ENCODE data around the gene SLAMF1.

DNA sequence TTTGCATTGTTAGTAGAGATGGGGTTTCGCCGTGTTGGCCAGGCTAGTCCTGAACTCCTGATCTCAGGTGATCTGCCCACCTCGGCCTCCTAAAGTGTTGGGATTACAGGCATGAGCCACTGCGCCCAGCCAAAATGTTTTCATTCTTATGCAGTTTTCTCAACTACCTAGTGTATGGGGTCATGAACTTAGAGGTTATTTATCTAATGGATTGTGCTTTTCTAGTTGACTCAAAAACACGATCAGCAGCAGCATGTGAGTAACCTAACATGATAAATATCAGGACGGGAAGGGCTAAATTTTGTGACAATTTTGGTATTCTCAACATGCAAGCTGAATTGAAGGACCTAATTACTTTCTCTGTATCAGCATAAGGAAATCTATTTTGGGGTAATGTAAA lies 58.4 kb downstream of the SLAMF1 start:
- TF ChIP-seq, protein P1, sequence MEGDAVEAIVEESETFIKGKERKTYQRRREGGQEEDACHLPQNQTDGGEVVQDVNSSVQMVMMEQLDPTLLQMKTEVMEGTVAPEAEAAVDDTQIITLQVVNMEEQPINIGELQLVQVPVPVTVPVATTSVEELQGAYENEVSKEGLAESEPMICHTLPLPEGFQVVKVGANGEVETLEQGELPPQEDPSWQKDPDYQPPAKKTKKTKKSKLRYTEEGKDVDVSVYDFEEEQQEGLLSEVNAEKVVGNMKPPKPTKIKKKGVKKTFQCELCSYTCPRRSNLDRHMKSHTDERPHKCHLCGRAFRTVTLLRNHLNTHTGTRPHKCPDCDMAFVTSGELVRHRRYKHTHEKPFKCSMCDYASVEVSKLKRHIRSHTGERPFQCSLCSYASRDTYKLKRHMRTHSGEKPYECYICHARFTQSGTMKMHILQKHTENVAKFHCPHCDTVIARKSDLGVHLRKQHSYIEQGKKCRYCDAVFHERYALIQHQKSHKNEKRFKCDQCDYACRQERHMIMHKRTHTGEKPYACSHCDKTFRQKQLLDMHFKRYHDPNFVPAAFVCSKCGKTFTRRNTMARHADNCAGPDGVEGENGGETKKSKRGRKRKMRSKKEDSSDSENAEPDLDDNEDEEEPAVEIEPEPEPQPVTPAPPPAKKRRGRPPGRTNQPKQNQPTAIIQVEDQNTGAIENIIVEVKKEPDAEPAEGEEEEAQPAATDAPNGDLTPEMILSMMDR (IDR thresholded peaks at IDR 0.05): no peak
- no peak for TF ChIP-seq POLR2A (IDR thresholded peaks at IDR 0.05)
